Panc1 (cell line): ENCODE results near the gene SDK1. TPM values are rescaled to one million over a fixed set of nuclear protein-coding genes. Genes with fewer than 3 reads are reported as not detected.

Experiments
- ATAC-seq: fragments of 200-7000 bp; cut with Tn5 transposase; 2 replicates; pipeline ENCODE4 v1.9.1; 2020; ENCODE audit warnings: mild to moderate bottlenecking, moderate library complexity
- BruUV-seq: library from RNA; stranded (reverse); fragments of 400-500 nt; replicated peaks from 2 replicates; lab custom pipeline; 2021; lab: Mats Ljungman, UMichigan
- CTCF ChIA-PET: fragments of 300-600 bp; sonication (Branson Sonifier 250); formaldehyde crosslinking; loops from one replicate; lab custom pipeline; 2022; ENCODE audit warnings: antibody characterized with exemption; lab: Charles Lee
- POLR2A ChIA-PET: fragments of 300-600 bp; sonication (Branson Sonifier 250); formaldehyde crosslinking; loops from one replicate; lab custom pipeline; 2022; ENCODE audit warnings: antibody characterized with exemption; lab: Charles Lee
- DNase-seq: peaks from one replicate; pipeline ENCODE4 v3.0.0-alpha.2; 2010; ENCODE audit warnings: low read depth, low spot score
- H3K27ac ChIP-seq: 2 replicates; pipeline ENCODE4 v1.5.1; 2011; ENCODE audit warnings: mild to moderate bottlenecking, low read length, inconsistent platforms
- H3K27me3 ChIP-seq: fragments of 200-500 bp; sonication (Bioruptor generic); 2 replicates; pipeline ENCODE4 v1.6.0; 2014; ENCODE audit warnings: low read length, inconsistent platforms; ENCODE audit not compliant: control insufficient read depth, insufficient read depth
- H3K36me3 ChIP-seq: fragments of 200-500 bp; sonication (Bioruptor generic); 2 replicates; pipeline ENCODE4 v1.5.1; 2014; ENCODE audit warnings: inconsistent platforms, mild to moderate bottlenecking, low read length, moderate library complexity; ENCODE audit not compliant: control insufficient read depth, insufficient read depth
- H3K4me1 ChIP-seq: 2 replicates; pipeline ENCODE4 v1.5.1; 2011; ENCODE audit warnings: inconsistent platforms, mild to moderate bottlenecking, low read length, moderate library complexity; ENCODE audit not compliant: control insufficient read depth, insufficient read depth
- H3K4me3 ChIP-seq, 2 experiments: 2 replicates each; pipeline ENCODE4 v1.5.1; 2011 to 2012; ENCODE audit warnings: low read depth in 2 of 2, low read length in 2 of 2, mild to moderate bottlenecking in 2 of 2, inconsistent platforms in 1 of 2, moderate library complexity in 1 of 2
- H3K9me3 ChIP-seq: fragments of 200-500 bp; sonication (Bioruptor generic); 2 replicates; pipeline ENCODE4 v1.5.1; 2014; ENCODE audit warnings: low read depth, mild to moderate bottlenecking, inconsistent platforms, low read length, moderate library complexity; ENCODE audit not compliant: control insufficient read depth, insufficient read depth
- CTCF ChIP-seq: fragments of 450-650 bp; IDR thresholded peaks from 2 replicates; pipeline ENCODE4 v1.5.1; 2017; ENCODE audit warnings: mild to moderate bottlenecking
- POLR2AphosphoS5 ChIP-seq: IDR thresholded peaks from 2 replicates; pipeline ENCODE4 v1.6.1; 2012; ENCODE audit warnings: mild to moderate bottlenecking, low read depth, low read length, moderate library complexity
- REST ChIP-seq, 2 experiments: IDR thresholded peaks; 2 replicates each; pipeline ENCODE4 v1.6.1; 2011 to 2012; ENCODE audit warnings: low read depth in 2 of 2, control low read depth in 1 of 2, low read length in 1 of 2, mild to moderate bottlenecking in 1 of 2, moderate library complexity in 1 of 2; ENCODE audit not compliant: insufficient read depth in 1 of 2
- SIN3A ChIP-seq: IDR thresholded peaks from 2 replicates; pipeline ENCODE4 v1.6.1; 2012; ENCODE audit warnings: low read depth, mild to moderate bottlenecking, low read length, moderate library complexity, borderline replicate concordance; ENCODE audit not compliant: insufficient read depth
- TCF7L2 ChIP-seq: IDR thresholded peaks from 2 replicates; pipeline ENCODE4 v1.6.1; 2011; ENCODE audit warnings: mild to moderate bottlenecking, low read depth, low read length, inconsistent platforms
- in situ Hi-C: cut with HindIII; loops from 2 replicates; pipeline ENCODE4 v1.10.0; 2016; ENCODE audit warnings: low sequenced_read_pairs, low pct_unique_long_range_greater_than_20kb
- intact Hi-C: fragments of 100-400 bp; cut with micrococcal nuclease; formaldehyde crosslinking; loops from one replicate; pipeline ENCODE4 v1.10.0; 2022; ENCODE audit not compliant: unreplicated experiment
- total RNA-seq: library from RNA; stranded (reverse); gene quantifications from one replicate; pipeline ENCODE4 v1.2.1, GENCODE V29; 2021; ENCODE audit not compliant: unreplicated experiment

SDK1 gene
- total RNA-seq, 1 experiment from 2014 or later: 47.4 TPM

GRCh38 chr7:4076701-4077294 is 775.7 kb downstream of the SDK1 start:
- Histone ChIP-seq H3K4me3 (no peak overlapping the region), H3K27ac (no peak overlapping the region), H3K9me3 (no peaks in the 10 kb centered on the region), H3K4me1 (no peaks in the 10 kb centered on the region), H3K27me3 (no peaks in the 10 kb centered on the region), H3K36me3 (no peaks in the 10 kb centered on the region)
- in situ Hi-C loops: no loop called here
- ChIA-PET POLR2A (no interaction called here), CTCF (no interaction called here)
- DNase-seq (no peak), ATAC-seq (no peak)
- TF ChIP-seq CTCF: no peak
- TF ChIP-seq REST (IDR thresholded peaks at IDR 0.05; ENCODE audit: insufficient read depth in 1 of 2, low read depth in 2 of 2, low read length in 1 of 2): no peak
- no peak for TF ChIP-seq TCF7L2
- intact Hi-C loops: no loop called here
- BruUV-seq: no TSS peak

GRCh38 chr7:4077980-4078379 is 776.9 kb downstream of the SDK1 start:
- in situ Hi-C loops: no loop called here
- H3K27me3 ChIP-seq: no peaks in the 10 kb centered on the region
- DNase-seq: no peak
- no TSS peak for BruUV-seq
- POLR2A ChIA-PET: no interaction called here
- H3K27ac ChIP-seq: no peak overlapping the region
- no peaks in the 10 kb centered on the region for H3K4me1 ChIP-seq
- intact Hi-C loops: no loop called here
- ATAC-seq: no peak
- no peaks in the 10 kb centered on the region for H3K9me3 ChIP-seq
- H3K36me3 ChIP-seq: no peaks in the 10 kb centered on the region
- CTCF ChIA-PET: no interaction called here
- H3K4me3 ChIP-seq: no peak overlapping the region
- TF ChIP-seq CTCF (no peak), TCF7L2 (no peak), POLR2AphosphoS5 (no peak), SIN3A (no peak), REST (IDR thresholded peaks at IDR 0.05; ENCODE audit: insufficient read depth in 1 of 2, low read depth in 2 of 2, low read length in 1 of 2) (no peak)
